ENCODE results near the gene AHCTF1. TPM values are rescaled to one million over a fixed set of nuclear protein-coding genes. Genes with fewer than 3 reads are reported as not detected.

AHCTF1 gene
- total and polyA plus RNA-seq, 9 of the 15 experiments (the other 6 are each of a cell fraction or from before 2014, with no cell fraction given) = 9.4 to 102 (median 47.6) TPM

- TF ChIP-seq ZBTB40 (IDR thresholded peaks at IDR 0.05) (peak; percentile 36), ZBTB40 (CRISPR knock-in tag; IDR thresholded peaks at IDR 0.05) (peak; percentile 43; the same call in 1 of the 2 replicates), TAF1 (IDR thresholded peaks at IDR 0.05; ENCODE audit: control insufficient read depth, extremely low read depth, insufficient read depth, low read length, severe bottlenecking) (no peak)
Measured at GRCh38 chr1:246930830-246931548, 759 bp downstream of the AHCTF1 start (continued).

Data from K562 (cell line).